HepG2 (cell line): ENCODE results near the gene GLYATL3. TPM values are rescaled to one million over a fixed set of nuclear protein-coding genes. Genes with fewer than 3 reads are reported as not detected.

Source experiments
- JDP2 ChIP-seq: sonication (generic); formaldehyde crosslinking; IDR thresholded peaks from 2 replicates; pipeline ENCODE4 v1.8.1; 2022; ENCODE audit warnings: missing genetic modification reagents, borderline replicate concordance
- KLF12 ChIP-seq: sonication (generic); formaldehyde crosslinking; IDR thresholded peaks from 2 replicates; pipeline ENCODE4 v1.4.0; 2020; ENCODE audit warnings: missing genetic modification reagents, borderline replicate concordance
- MAZ ChIP-seq, 2 experiments: sonication (generic) in 1 of 2; formaldehyde crosslinking in 1 of 2; IDR thresholded peaks; 2 replicates each; pipeline versions ENCODE4 v1.5.0 to v1.6.1; 2012 to 2020; ENCODE audit warnings: low read depth in 2 of 2, mild to moderate bottlenecking in 2 of 2, borderline replicate concordance in 1 of 2, improper control_type of control experiment in 1 of 2, low read length in 1 of 2, missing genetic modification reagents in 1 of 2, moderate library complexity in 1 of 2
- PRMT3 ChIP-seq: sonication (generic); formaldehyde crosslinking; IDR thresholded peaks from 2 replicates; pipeline ENCODE4 v1.8.1; 2022; ENCODE audit warnings: low read depth, mild to moderate bottlenecking, moderate library complexity, missing genetic modification reagents, borderline replicate concordance
- SAP130 ChIP-seq: IDR thresholded peaks from 2 replicates; pipeline ENCODE4 v1.6.1; 2016; ENCODE audit warnings: low read depth
- SIN3A ChIP-seq: IDR thresholded peaks from 2 replicates; pipeline ENCODE4 v1.6.1; 2011; ENCODE audit warnings: low read depth, mild to moderate bottlenecking, control low read depth, low read length, borderline replicate concordance
- SNAI1 ChIP-seq: sonication (generic); formaldehyde crosslinking; IDR thresholded peaks from 2 replicates; pipeline ENCODE4 v1.5.0; 2020; ENCODE audit warnings: mild to moderate bottlenecking, missing genetic modification reagents, borderline replicate concordance
- SP140L ChIP-seq: sonication (generic); formaldehyde crosslinking; IDR thresholded peaks from 2 replicates; pipeline ENCODE4 v1.4.0; 2020; ENCODE audit warnings: missing genetic modification reagents, borderline replicate concordance
- SSRP1 ChIP-seq: IDR thresholded peaks from 2 replicates; pipeline ENCODE4 v1.6.1; 2016; ENCODE audit warnings: control low read depth
- TARDBP ChIP-seq: sonication (generic); formaldehyde crosslinking; IDR thresholded peaks from 2 replicates; pipeline ENCODE4 v1.8.0; 2022; ENCODE audit warnings: mild to moderate bottlenecking, missing genetic modification reagents
- YY1 ChIP-seq: IDR thresholded peaks from 2 replicates; pipeline ENCODE4 v1.6.1; 2011; ENCODE audit warnings: low read length, low read depth, moderate library complexity, mild to moderate bottlenecking; ENCODE audit not compliant: insufficient read depth, insufficient replicate concordance
- ZEB1 ChIP-seq: IDR thresholded peaks from 2 replicates; pipeline ENCODE4 v1.6.1; 2012; ENCODE audit warnings: mild to moderate bottlenecking, low read depth, inconsistent platforms; ENCODE audit not compliant: insufficient replicate concordance
- ZNF317 ChIP-seq: sonication (generic); formaldehyde crosslinking; IDR thresholded peaks from 2 replicates; pipeline ENCODE4 v1.5.0; 2020; ENCODE audit warnings: mild to moderate bottlenecking, missing genetic modification reagents
- ZSCAN29 ChIP-seq: sonication (generic); formaldehyde crosslinking; conservative IDR thresholded peaks from 2 replicates; pipeline ENCODE4 v1.4.0; 2020; ENCODE audit warnings: mild to moderate bottlenecking, missing genetic modification reagents
- polyA plus RNA-seq, 8 experiments: library from polyadenylated mRNA; depleted of rRNA in 3 of 8; stranded (reverse) in 7 of 8; unstranded in 1 of 8; fragments of >200 nt; fragmentation: Illumina TruSeq in 4 of 8; extraction: Trizol in 4 of 8; gene quantifications; 2 replicates each; pipeline versions ENCODE4 v1.2.1 to v1.2.3, GENCODE V29; 2011 to 2016; ENCODE audit warnings: low read depth in 4 of 8, missing spikeins in 1 of 8, mixed read lengths in 1 of 8; ENCODE audit not compliant: insufficient read depth in 1 of 8
- total RNA-seq, 5 experiments: library from RNA; depleted of rRNA; stranded (reverse); fragments of >200 nt; fragmentation: Illumina TruSeq; extraction: Trizol; gene quantifications; 2 replicates each; pipeline ENCODE4 v1.2.3, GENCODE V29; 2016; ENCODE audit warnings: low read depth in 1 of 5
- TF ChIP-seq, protein P1 (sequence below): sonication (generic); formaldehyde crosslinking; IDR thresholded peaks from 2 replicates; pipeline ENCODE4 v1.4.0; 2020; ENCODE audit warnings: missing genetic modification reagents, borderline replicate concordance
- TF ChIP-seq, protein P2 (sequence below): sonication (generic); formaldehyde crosslinking; IDR thresholded peaks from 2 replicates; pipeline ENCODE4 v1.4.0; 2020; ENCODE audit warnings: missing genetic modification reagents
- TF ChIP-seq, protein P3 (sequence below): sonication (generic); formaldehyde crosslinking; IDR thresholded peaks from 2 replicates; pipeline ENCODE4 v1.4.0; 2020; ENCODE audit warnings: mild to moderate bottlenecking, missing genetic modification reagents
- TF ChIP-seq, protein P4 (sequence below): sonication (generic); formaldehyde crosslinking; IDR thresholded peaks from 2 replicates; pipeline ENCODE4 v1.9.0; 2021; ENCODE audit warnings: missing genetic modification reagents, mild to moderate bottlenecking, borderline replicate concordance

The GLYATL3 gene
- total and polyA plus RNA-seq, 2 of the 13 experiments (the other 11 are each of a cell fraction or from before 2014, with no cell fraction given), result 0.05 TPM; not detected in 1

DNA sequence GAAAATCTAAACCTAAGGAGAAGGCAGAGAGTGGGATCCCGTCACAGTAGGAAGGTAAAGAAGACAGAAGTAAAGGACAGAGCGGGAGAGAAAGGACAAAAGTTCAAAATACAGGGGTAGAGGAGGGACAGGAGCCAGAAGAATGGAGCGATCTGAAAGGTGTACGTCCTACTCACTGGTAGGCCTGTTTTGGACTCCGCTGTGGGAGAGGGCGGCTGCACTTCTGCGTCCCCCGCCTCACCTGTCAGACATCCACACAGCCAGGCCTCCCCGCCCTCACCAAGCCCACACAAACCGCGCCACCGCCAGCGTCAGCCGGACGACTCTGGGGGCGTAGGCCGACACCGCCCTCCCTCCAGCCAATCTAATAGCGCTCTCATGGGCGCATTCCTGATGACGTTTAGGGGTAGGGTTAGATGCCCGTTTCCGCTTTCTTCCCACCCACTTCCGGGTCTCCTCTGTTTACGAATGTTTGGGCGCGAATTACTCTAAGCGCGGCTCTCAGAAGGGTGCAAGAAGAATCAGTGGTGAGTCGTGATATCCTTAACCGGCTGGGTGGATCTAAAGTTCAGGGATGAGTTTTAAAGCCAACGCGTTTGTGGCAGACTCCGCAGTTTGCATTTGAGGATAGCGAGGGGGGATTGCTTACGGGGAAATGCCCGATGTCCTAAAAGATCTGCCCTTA lies 36.7 kb upstream of the GLYATL3 start, which contains the start of the genes CENPQ and MMUT (continued):
- TF ChIP-seq SP140L (no peak), MAZ (IDR thresholded peaks at IDR 0.05; ENCODE audit: borderline replicate concordance, low read depth, low read length) (peak; percentile 93), MAZ (CRISPR knock-in tag; IDR thresholded peaks at IDR 0.05; ENCODE audit: low read depth) (peak; percentile 94), SIN3A (peak; percentile 99), SAP130 (CRISPR knock-in tag) (peak; percentile 100), SSRP1 (CRISPR knock-in tag) (peak; percentile 90; the same call in 1 of the 2 replicates), TARDBP (CRISPR knock-in tag) (peak; percentile 92), ZNF317 (CRISPR knock-in tag) (peak; percentile 81; the same call in 1 of the 2 replicates), KLF12 (CRISPR knock-in tag) (peak; percentile 94), JDP2 (CRISPR knock-in tag) (no peak), SNAI1 (CRISPR knock-in tag) (0 out of 2 replicates have a peak, but pooled peaks have one; percentile 61), ZEB1 (peak; percentile 76), YY1 (peak; percentile 66), PRMT3 (0 out of 2 replicates have a peak, but pooled peaks have one; percentile 67), ZSCAN29 (CRISPR knock-in tag) (peak; percentile 93; the same call in 1 of the 2 replicates)
- TF ChIP-seq, protein P1, sequence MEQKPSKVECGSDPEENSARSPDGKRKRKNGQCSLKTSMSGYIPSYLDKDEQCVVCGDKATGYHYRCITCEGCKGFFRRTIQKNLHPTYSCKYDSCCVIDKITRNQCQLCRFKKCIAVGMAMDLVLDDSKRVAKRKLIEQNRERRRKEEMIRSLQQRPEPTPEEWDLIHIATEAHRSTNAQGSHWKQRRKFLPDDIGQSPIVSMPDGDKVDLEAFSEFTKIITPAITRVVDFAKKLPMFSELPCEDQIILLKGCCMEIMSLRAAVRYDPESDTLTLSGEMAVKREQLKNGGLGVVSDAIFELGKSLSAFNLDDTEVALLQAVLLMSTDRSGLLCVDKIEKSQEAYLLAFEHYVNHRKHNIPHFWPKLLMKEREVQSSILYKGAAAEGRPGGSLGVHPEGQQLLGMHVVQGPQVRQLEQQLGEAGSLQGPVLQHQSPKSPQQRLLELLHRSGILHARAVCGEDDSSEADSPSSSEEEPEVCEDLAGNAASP (CRISPR knock-in tag), result peak; percentile 46
- TF ChIP-seq, protein P2, sequence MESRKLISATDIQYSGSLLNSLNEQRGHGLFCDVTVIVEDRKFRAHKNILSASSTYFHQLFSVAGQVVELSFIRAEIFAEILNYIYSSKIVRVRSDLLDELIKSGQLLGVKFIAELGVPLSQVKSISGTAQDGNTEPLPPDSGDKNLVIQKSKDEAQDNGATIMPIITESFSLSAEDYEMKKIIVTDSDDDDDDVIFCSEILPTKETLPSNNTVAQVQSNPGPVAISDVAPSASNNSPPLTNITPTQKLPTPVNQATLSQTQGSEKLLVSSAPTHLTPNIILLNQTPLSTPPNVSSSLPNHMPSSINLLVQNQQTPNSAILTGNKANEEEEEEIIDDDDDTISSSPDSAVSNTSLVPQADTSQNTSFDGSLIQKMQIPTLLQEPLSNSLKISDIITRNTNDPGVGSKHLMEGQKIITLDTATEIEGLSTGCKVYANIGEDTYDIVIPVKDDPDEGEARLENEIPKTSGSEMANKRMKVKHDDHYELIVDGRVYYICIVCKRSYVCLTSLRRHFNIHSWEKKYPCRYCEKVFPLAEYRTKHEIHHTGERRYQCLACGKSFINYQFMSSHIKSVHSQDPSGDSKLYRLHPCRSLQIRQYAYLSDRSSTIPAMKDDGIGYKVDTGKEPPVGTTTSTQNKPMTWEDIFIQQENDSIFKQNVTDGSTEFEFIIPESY, result 0 out of 2 replicates have a peak, but pooled peaks have one; percentile 26
- TF ChIP-seq, protein P3, sequence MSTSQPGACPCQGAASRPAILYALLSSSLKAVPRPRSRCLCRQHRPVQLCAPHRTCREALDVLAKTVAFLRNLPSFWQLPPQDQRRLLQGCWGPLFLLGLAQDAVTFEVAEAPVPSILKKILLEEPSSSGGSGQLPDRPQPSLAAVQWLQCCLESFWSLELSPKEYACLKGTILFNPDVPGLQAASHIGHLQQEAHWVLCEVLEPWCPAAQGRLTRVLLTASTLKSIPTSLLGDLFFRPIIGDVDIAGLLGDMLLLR (CRISPR knock-in tag), result peak; percentile 75; the same call in 1 of the 2 replicates
- TF ChIP-seq, protein P4, sequence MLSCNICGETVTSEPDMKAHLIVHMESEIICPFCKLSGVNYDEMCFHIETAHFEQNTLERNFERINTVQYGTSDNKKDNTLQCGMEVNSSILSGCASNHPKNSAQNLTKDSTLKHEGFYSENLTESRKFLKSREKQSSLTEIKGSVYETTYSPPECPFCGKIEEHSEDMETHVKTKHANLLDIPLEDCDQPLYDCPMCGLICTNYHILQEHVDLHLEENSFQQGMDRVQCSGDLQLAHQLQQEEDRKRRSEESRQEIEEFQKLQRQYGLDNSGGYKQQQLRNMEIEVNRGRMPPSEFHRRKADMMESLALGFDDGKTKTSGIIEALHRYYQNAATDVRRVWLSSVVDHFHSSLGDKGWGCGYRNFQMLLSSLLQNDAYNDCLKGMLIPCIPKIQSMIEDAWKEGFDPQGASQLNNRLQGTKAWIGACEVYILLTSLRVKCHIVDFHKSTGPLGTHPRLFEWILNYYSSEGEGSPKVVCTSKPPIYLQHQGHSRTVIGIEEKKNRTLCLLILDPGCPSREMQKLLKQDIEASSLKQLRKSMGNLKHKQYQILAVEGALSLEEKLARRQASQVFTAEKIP (CRISPR knock-in tag), result no peak
